MM.1S (cell line): ENCODE measurements around the gene CNPY1.

ENCODE experiments used
- EZH2 ChIP-seq: fragments of 300-600 bp; sonication (generic); optimal IDR thresholded peaks from 2 replicates; pipeline ENCODE3; 2017; ENCODE audit warnings: low read depth, mild to moderate bottlenecking, antibody characterized with exemption, low read length, mixed read lengths
- EZH2phosphoT487 ChIP-seq: fragments of 300-600 bp; sonication (generic); IDR thresholded peaks from 2 replicates; pipeline ENCODE4 v1.6.1; 2018; ENCODE audit warnings: antibody characterized with exemption, low read length

DNA sequence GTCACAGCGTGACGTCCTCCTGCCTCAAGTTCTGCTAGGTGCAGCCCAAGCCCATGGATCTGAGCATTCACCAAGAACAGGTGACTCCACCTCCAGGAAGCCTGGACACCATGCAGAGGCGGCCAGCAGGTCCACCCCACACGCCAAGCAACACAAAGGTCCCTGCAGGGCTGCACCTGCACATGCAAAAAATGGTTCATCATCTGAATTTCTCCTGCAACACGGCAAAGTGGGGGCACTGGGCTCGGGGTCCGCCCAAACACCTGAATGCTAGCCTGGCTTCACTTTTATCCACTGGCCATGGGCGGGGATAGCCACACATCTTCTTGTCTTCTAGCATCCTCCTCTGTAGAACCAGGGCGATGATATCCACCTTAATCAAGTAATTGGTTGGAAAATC lies 28.9 kb downstream of the CNPY1 start:
- TF ChIP-seq EZH2phosphoT487 (no peak), EZH2 (no peak)
